GM19023 (cell line): ENCODE measurements around the gene SLC17A9.
A peak's percentile ranks its signal among the peaks of the same experiment; 100 is the strongest.

Source experiments
- ATAC-seq: cut with Tn5 transposase; IDR thresholded peaks from one replicate; pipeline ENCODE4 v1.9.1; 2021; ENCODE audit warnings: mild to moderate bottlenecking, moderate library complexity; ENCODE audit not compliant: unreplicated experiment

SLC17A9 gene

DNA sequence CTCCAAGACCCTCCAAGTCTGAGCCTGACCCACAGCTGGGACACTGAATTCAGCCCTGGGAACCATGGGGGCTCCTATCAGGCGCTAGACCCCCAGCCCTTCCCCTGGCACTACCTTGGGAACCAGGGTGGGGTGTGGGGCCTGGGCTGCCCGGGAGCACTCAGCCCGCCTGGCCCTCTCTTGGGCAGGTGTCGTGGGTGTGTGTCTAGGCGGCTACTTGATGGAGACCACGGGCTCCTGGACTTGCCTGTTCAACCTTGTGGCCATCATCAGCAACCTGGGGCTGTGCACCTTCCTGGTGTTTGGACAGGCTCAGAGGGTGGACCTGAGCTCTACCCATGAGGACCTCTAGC is 14.6 kb downstream of the SLC17A9 start:
- ATAC-seq, result no peak

DNA sequence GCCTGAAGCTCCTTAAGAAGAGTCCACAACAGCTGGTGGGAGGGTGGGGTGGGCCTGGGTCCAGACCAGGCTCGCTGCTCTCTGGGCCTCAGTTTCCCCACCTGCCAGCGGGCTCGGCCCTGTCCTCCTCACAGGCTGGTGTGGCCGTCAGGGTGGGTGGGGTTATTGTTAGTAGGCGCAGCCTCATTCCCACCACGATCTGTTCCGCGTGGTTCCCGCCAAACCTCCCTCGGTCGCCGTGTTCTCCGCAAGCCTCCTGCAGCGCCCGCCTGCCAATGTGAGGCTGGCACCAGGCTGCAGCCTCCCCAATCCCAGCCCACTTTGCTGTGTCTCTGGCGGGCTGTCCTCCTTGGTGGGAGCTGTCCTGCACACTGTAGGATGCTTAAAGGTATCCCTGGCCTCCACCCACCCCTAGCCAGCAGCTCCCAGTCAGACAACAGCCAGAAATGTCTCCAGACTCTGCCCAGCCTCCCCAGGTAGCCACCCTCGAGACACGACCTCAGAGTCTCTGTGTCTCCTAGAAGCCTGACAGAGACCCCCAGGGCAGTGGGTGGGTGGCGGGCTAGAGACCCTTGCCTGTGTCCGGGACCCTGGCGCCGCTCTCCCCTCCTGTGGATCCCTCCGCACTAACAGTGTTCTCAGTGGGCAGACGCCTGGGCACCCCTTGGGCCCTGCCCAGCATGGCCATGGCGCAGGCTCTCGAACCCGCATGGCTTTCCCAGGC is 15.3 kb downstream of the SLC17A9 start:
- no peak for ATAC-seq

DNA sequence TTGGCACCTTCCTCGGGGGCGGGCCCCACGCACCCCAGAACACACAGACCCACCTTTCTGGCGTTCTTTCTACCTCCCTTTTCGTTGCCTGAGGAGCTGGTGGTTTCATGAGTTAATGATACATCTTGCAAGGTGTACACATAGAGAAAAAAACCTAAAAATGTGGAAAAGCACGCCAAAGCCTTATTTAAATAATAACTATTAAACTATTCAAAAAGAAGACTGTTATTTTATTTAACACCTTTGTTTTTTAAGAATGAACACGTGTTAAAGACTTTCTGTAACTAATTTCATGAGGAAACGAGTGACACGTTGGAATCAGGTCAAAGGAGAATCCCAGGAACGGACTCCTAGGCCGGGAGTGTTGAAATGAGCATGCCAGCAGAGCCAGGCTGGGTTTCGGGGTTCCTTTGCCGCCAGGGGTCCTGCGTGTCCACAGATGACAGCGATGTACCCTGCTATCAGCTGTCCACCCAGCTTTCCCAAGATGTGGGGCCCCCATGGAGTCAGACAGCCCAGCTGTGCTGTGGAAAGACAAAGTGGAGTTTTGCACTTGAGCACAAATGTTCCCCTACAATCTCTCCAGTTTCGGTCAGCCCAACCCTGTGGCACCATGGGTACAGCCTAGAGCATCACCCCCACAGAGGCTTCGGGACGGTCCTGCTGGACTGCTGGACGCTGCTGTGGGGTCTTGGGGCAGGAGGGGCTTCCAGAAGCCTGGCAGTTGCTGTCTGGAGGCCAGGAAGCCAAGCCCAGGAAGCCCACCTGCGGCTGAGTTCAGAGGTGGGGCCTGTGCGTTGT is 16.1 kb downstream of the SLC17A9 start:
- no peak for ATAC-seq

DNA sequence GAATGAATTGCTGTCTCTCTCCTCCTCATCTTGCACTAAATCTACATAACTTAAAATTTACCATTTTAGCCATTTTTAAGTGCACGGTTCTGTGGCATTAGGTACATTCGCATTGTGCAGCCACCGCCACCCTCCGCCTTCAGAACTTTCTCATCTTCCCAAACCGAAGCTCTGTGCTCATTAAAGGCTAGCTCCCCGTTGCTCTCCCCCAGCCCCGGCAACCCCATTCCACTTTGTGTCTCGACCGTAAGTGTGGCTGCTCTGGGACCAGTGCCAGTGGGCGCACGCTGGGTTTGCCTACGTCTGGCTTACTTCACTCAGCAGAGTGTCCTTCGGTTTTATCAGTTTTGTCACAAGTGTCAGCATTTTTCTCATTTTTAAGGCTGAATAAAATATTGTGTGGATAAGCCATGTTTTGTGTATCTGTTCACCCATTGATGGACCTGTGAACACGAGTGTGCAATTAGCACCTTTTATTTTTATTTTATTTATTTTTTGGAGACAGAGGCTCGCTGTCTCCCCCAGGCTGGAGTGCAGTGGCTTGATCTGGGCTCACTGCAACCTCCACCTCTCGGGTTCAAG is 16.8 kb downstream of the SLC17A9 start:
- no peak for ATAC-seq

DNA sequence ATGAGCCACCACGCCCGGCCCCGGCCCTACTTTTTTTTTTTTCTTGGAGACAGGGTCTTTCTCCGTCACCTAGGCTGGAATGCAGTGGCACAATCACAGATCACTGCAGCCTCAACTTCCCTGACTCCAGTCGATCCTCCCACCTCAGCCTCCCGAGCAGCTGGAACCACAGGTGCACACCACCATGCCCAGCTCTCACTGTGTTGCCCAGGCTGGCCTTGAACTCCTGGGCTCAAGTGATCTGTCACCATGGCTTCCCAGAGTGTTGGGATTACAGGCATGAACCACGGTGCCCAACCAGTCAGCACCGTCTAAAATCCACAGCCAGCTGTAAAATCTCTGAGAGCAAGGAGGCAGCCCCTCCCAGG is 17.4 kb downstream of the SLC17A9 start:
- no peak for ATAC-seq

DNA sequence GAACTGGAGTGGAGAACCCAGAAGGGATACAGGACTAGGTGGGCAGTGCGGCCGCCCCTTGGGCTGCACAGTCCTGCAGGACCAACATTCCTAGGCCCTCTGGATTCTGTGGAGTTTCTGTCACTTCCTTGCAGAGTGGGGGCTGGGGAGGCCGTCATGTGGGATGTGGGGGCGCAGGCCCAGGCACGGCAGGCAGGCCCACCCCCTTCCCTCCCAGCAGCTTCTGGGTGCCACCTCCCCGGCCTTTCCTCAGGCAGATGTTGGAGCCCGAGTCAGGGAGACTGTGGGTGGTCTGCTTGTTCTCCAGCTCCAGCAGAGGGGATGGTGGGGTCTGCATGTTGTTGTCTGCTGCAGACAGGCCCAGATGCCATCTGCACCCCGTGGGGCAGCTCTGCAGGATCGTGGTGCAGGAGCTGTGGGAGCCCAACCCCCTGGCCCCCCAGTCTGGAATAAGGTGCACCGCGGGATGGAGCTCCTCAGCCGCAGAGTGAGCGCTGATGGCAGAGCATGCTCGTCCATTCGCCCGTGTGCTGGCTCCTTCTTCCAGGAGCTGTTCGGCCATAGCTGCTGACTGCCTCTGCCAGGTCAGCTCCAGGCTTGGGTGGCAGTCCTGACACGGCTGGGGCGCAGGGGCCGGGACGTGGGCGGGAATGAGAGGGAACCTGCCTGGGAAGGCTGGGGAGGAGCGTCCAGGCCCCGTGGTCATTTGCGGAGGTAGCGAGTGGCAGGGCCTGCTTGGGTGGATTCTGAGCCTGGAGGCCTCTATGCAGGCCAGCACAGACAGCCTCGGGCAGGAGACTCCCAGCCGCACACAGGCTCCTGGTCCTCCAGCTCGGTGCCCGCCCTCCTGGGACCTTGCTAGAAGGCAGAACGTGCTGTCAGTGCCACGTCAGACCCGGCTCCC is 18.1 kb downstream of the SLC17A9 start:
- ATAC-seq, result no peak

DNA sequence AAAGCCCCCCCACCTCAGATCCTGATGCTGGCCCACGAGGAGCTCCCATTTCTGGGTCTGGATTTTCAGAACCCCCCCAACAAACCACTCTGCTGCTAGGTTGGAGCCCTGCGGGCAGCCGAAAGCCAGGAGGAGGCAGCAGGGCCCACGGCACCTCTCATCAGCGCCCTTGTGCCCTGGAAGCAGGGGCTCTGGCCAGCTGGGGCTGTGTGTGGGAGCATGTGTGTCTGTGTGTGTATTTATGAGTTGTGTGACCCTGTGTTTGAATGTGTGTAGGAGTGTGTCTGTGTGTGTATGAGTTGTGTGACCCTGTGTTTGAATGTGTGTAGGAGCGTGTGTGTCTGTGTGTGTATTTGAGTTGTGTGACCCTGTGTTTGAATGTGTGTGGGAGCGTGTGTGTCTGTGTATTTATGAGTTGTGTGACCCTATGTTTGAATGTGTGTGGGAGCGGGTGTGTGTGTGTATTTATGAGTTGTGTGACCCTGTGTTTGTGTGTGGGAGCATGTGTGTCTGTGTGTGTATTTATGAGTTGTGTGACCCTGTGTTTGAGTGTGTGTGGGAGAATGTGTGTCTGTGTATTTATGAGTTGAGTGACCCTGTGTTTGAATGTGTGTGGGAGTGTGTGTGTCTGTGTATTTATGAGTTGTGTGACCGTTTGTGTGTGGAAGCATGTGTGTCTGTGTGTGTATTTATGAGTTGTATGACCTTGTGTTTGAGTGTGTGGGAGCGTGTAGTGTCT is 18.9 kb downstream of the SLC17A9 start:
- no peak for ATAC-seq

DNA sequence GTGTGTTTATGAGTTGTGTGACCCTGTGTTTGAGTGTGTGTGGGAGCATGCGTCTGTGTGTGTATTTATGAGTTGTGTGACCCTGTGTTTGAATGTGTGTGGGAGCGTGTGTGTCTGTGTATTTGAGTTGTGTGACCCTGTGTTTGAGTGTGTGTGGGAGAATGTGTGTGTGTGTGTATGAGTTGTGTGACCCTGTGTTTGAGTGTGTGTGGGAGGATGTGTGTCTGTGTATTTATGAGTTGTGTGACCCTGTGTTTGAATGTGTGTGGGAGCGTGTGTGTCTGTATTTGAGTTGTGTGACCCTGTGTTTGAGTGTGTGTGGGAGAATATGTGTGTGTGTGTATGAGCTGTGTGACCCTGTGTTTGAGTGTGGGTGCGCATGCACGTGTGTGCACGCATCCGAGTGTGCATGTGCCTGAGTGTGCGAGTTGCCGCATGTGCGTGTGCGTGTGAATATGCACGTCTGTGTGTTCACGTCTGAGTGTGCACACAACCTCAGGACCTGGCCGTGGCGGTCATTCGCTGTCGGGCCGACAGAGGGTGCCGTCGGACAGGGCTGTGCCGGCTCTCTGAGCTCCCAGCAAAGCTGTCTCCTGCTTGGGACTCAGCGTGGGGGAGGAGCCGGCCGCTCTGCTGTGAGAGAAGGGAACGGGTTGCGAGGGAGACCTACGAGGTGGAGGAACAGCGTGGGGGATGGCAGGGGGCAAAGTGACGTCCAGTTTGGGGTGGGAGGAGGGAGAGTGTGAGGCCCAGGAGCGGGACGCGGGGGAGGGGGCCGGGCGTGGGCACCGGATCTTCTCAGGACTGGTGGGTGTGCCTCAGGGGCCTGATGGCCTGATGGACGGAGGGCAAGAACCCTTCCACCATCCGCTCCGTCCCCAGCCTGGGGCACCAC is 19.7 kb downstream of the SLC17A9 start:
- peak; percentile 74 for ATAC-seq

DNA sequence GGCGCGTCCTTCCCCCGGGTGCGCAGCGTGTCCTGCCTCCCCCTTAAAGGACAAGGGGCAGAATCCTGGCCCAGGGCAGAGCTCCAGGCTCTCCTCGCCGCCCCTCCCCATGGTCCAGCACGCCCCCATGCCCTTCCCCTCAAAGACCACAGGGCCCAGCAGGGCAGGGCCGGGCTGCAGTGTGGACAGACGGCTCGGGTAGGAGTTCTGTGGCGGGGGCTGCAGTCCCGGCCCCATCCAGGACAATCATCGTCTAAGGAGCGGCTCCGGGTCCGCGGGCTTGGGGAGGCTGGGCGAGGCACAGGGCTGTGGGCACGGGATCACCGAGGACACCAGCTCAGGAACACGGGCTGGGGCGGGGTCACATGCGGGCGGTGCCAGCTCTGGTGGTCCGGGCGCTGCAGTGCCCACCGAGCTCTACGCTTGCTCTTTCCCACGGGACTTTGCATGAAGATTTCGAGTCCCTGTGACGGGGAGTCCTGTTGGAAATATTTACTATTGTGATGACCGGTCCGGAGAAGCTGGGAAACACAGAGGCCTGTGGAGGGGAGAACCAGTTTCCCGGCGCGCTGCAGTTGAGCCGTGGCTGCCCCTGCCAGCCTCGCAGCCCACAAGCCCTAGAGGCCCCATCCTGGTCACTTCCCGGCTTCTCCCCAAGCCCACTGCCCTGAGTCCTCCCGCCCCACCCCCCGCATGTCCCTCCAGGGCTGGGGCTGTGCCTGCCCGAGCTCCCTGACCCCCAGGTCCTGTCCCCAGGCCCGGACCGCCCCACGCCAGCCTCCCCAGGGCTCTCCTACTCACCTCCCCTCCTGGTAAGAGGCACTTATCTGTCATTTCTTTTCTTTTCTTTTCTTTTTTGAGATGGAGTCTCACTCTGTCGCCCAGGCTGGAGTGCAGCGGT is 20.6 kb downstream of the SLC17A9 start:
- ATAC-seq, result no peak

DNA sequence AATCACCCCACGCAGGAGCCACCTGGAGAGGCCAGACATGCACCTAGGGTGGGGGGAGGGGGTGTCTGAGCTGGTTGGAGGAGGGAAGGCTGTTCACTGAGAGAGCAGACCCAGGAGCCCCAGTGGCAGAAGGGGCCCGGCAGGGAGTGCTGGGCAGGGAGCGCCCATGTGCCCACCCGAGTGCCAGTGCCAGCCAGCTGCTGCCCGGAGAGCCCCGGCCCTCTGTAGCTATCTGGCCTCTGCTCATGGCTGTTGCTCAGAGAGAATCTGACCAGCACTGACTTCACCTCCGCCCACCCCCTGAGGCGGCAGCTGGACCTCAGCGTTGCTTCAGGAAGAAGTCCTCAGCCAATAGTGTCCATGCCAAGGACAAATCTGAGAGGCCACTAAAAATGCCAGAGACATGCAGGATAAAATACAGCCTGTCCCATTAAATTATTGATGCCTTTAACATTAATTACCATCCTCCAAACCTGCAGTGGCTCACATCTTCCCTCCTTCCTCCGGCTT is 22.8 kb downstream of the SLC17A9 start:
- no peak for ATAC-seq

DNA sequence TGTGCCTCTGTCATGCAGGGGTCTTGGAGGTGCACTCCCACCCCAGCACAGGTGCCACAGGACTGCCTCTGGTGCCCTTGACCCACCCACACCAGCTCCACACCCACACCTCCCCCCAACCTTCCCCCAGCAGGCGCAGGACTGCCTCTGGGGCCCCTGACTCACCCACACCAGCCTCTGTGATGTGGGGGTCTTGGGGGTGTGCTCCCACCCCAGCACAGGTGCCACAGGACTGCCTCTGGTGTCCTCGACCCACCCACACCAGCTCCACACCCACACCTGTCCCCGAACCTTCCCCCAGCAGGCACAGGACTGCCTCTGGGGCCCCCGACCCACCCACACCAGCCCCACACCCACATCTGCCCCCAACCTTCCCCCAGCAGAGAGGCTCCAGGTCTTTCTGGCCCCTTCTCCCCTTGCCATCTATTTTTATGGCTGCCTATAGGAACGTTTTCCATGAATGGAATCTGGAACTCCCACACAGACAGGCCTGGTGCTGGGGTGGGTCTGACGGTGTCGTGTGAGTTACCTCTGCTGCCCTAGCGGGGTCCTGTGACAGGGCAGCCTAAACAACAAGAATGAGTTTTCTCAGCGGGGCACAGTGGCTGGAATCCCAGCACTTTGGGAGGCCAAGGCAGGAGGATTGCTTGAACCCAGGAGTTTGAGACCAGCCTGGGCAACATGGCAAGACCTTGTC is 23.5 kb downstream of the SLC17A9 start:
- no peak for ATAC-seq

DNA sequence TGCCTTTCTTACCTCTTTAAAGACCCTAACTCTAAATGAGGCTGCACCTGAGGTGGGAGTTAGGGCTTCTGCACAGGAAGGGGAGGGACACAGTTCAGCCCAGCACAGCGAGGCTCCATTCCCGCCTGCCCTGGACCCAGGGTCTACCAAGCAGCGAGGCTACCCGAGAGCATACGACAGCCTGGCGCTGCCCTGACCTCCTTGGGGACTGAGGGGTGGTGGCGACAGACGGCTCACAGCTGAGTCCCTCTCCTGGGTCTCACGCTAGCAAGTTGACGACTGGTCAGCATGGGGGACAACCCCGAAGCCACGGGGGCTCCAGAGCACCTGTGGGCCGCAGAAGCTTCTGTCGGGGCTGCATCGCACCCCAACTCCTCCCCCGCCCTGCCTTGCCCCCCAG is 24.4 kb downstream of the SLC17A9 start:
- no peak for ATAC-seq

DNA sequence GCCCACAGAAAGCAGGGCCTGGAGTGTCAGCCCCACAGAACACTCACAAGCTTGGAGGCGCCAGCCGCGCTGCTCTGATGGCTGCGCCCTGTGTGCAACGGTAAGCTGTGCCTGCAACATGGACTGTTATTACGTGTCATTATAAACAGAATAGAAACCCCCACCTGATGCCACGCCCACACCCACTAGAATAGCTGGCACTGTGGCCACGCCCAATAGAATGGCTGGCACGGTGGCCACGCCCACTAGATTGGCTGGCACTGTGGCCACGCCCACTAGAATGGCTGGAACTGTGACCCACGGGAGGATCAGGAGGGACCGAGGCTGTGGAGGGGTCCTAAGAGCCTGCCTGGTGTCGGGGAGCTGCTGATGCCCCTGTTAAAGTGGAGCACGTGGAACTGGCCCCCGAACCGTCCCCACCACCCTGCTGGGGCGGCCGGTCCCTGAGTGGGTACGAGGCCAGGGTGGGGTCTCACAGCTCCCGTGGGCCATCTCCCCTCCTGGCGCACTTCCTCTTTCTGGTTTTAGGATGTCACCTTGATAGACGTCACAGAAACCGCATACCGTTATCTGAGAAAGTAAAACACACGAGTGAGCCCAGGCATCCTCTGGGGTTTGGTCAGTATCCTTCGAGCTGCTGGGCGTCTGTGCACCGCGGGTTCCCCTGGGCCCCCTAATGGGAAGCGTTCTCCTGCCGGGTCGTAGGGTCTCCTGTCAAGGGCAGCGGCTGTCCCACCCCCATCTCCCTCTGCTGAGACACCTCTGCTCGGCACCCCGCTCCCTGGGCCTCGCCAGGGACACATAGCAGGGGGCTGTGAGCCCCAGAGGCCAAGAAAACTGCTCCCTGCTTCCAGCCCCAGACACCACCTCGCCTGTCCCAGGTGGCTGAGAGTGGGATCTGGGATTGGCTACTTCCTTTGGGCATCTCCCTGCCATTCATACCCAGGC is 25.4 kb downstream of the SLC17A9 start:
- ATAC-seq, result peak; percentile 58

DNA sequence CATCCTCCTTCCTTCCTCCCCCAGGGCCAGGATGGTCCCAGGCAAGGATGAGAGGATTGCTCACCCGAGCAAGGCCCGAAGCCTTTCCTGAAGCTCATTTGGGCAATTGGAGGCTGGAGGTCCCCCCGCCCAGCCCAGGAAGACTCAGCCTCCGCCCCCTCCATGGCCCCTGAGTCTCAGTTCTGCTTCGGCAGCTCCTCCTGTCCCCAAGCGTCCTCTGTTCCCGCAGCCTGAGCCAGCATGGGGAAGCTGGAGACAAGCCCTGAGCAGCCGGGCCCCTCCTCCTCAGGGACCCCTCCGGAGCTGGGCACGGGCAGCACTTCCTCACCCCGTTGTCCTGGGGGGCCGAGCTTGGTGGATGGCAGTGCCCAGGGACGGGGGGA is 26.0 kb downstream of the SLC17A9 start:
- no peak for ATAC-seq

DNA sequence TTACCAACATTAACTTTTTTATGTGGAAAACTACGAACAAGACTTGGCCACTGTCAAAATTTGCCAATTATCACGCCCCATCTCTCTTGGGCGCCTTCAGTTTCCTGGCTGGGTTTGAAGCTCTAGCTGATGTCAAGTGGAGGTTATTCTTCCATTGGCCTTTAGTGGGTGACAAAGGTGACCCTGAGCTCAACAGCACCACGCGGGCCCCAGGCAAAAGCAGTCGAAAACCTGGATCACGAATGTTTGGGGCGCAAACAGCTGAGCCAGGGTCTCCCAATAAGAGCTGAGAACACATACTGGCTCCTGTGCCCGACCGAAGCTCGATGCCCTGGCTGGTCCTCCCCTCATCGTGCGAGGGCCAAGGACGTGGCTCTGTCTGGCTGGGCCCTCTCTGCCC is 26.8 kb downstream of the SLC17A9 start:
- ATAC-seq, result no peak

DNA sequence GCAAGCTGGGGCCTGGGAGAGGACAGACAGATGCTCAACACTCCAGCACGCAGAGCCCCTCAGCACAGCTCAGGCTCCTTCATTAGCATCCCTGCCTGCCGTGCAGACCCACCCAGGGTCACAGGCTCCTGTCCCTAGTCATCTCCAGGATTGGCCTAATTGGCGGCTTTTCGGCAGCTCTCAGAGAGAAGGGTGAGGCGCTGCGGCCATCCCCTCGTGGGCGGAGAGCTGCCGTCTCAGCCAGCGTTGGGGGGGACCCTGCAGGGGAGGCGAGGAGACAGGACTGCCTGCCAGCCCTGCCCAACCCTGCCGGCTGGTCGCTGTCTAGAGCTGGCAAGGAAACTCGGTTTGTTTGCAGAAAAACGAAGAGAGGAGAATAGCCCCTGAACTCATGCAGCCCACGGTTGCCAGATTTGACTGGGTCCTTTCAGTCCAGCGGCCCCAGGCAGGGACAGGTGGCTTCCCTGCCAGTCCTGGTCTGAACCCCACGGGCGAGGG is 27.4 kb downstream of the SLC17A9 start:
- ATAC-seq, result no peak
